ENCODE results near the gene RHD.
"Not testable (repeated sequence)": the region's sequence is repeated elsewhere in the genome, so short reads cannot be mapped to it uniquely, and the experiment has no call there.

RHD gene

DNA sequence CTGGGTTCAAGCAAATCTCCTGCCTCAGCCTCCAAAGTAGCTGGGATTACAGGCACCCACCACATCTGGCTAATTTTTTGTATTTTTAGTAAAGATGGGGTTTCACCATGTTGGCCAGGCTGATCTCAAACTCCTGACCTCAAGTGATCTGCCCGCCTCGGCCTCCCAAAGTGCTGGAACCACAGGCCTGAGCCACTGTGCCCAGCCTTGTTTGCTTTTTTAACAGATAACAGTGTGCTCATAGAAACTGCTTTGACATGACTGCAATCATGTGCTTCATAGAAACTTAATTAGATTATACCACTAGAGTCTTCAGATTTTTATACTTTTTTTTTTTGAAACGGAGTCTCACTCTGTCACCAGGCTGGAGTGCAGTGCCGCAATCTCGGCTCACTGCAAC, 57.0 kb downstream of the RHD start:
- not testable (repeated sequence) for ATAC-seq

DNA sequence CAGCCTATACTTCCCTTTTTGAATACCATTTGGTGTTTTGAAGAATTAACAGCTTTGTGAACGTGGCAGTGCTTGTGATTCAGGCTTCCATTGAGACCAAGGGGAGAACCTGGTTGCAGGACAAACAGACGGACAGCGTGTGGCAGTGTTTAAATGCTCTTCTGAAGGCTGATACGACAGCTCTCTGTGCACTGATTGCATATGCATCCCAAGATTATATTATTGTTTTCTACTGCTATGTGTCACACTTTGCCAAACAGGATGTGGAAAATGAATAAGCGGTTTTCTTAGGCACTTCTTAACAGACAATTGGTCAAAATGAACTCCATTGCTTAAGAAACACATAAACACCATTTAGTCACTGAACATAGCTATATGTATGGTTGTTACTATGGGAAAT, 57.6 kb downstream of the RHD start:
- ATAC-seq, result peak; percentile 74

DNA sequence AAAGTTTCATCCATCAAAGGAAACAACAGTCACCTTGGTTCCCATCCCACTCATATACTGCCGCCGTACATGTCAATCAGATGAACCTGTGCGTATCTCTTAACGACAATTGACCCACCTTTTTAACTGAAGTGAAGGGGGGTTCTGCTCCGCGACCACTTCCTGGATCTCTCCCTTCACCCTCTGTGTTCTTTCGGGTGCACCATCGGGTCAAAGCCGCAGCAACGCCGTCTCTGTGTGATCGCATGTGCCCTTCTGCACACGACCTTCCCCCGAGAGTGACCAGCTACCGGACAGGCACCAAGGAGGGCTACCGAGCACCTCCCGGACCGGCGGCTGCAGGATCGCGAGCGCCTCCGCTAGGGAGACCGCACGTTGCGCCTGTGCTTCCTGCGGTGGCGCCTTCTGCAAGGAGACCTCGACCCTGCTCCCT, 64.6 kb downstream of the RHD start:
- peak; percentile 72 for ATAC-seq

DNA sequence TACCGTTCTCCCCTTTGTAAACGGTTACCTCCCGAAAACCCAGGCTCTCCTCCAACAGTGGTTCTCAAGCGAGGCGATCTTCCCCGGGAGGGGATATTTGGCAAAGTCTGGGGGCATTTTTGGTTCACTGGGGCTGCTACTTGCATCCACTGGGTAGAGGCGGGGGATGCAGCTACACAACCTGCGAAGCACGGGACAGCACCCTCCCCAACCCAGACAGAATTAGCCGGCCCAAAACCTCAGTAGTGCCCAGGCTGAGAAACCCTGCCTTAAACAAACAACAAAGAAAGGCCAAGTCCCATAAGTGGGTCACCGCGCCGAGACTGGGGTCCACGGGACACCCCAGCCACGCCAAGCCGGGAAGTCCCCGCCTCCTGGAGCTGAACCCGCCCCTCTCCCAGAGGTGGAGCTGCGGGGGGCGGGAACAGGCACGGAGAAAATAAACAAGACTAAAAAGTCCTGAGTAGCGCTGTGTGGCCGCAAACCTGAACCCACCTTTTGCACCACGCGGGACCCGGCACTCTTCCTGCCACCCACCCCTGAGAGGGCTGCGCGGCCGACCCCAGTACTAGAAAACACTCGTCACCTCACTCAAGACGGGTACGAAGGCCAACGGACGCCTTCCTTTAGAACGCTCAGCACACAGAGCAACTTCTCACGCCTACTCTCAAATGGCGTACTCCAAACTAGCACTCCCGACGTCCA, 65.3 kb downstream of the RHD start:
- ATAC-seq, result peak; percentile 80

DNA sequence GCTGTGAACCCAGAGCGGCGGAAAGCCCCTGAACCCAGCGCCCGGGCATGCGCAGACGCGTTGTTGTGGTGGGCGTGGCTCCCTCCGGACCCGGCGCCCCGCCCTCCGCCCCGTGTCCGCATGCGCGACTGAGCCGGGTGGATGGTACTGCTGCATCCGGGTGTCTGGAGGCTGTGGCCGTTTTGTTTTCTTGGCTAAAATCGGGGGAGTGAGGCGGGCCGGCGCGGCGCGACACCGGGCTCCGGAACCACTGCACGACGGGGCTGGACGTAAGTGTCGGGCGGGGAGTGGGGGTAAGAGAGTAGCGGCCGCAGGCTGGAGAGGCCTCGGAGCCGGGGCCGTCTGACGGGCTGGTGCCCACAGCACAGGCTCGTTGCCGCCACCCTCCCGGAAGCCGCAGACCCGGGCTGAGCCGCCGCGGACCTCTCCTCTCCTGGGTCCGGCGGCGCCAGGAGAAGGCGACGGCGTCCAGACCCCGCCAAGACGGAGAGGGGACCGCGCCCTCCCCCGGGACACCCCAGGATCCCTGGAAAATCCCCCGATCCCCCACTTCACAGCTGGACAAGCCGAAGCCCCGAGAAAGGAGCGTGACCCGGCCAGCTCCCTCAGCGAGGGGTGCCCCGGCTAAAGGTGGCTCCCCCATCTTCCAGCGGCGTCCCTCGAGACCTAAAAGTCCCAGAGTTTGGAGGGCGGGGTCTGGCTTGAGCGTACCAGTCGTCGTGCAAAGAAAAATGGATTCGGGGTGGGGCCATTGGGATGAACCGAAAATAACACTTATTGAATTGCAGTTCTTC, 66.1 kb downstream of the RHD start, which contains the start of gene TMEM50A:
TMEM50A (plus strand) TSS at position 147 of the 794 bp plus-strand sequence. CDS start 2,153 bp downstream, outside the sequence.
- TF ChIP-seq, protein P1, sequence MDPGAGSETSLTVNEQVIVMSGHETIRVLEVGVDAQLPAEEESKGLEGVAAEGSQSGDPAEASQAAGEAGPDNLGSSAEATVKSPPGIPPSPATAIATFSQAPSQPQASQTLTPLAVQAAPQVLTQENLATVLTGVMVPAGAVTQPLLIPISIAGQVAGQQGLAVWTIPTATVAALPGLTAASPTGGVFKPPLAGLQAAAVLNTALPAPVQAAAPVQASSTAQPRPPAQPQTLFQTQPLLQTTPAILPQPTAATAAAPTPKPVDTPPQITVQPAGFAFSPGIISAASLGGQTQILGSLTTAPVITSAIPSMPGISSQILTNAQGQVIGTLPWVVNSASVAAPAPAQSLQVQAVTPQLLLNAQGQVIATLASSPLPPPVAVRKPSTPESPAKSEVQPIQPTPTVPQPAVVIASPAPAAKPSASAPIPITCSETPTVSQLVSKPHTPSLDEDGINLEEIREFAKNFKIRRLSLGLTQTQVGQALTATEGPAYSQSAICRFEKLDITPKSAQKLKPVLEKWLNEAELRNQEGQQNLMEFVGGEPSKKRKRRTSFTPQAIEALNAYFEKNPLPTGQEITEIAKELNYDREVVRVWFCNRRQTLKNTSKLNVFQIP (CRISPR knock-in tag; IDR thresholded peaks at IDR 0.05; ENCODE audit: borderline replicate concordance, low read depth), result no peak
- TF ChIP-seq ZNF70 (CRISPR knock-in tag; IDR thresholded peaks at IDR 0.05), result no peak

DNA sequence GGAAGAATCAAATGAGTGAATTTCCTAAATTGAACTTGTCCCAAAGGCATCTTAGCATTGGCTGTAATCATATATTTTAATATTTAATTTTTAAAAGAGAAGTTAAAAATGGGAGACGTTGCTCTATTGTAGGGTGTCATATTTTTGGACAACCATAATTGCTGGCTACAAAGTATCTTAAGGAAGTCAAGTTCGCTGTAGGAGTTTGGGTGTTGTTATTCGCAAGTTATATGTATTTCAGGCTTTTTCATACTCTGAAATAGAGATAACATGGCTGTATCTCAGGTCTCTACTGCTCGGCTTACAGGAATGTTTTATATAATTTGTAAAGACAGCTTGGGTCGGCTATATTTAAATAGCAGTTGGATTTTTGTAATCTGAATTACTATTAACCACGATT, 66.7 kb downstream of the RHD start:
- no peak for ATAC-seq
- TF ChIP-seq, protein P2, sequence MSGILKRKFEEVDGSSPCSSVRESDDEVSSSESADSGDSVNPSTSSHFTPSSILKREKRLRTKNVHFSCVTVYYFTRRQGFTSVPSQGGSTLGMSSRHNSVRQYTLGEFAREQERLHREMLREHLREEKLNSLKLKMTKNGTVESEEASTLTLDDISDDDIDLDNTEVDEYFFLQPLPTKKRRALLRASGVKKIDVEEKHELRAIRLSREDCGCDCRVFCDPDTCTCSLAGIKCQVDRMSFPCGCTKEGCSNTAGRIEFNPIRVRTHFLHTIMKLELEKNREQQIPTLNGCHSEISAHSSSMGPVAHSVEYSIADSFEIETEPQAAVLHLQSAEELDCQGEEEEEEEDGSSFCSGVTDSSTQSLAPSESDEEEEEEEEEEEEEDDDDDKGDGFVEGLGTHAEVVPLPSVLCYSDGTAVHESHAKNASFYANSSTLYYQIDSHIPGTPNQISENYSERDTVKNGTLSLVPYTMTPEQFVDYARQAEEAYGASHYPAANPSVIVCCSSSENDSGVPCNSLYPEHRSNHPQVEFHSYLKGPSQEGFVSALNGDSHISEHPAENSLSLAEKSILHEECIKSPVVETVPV (CRISPR knock-in tag; IDR thresholded peaks at IDR 0.05), result no peak
- TF ChIP-seq RARB (CRISPR knock-in tag; IDR thresholded peaks at IDR 0.05), result no peak

More for the DNA sequence above, 66.1 kb downstream of the RHD start, which contains the start of gene TMEM50A:
- peak; percentile 83 for ATAC-seq

DNA sequence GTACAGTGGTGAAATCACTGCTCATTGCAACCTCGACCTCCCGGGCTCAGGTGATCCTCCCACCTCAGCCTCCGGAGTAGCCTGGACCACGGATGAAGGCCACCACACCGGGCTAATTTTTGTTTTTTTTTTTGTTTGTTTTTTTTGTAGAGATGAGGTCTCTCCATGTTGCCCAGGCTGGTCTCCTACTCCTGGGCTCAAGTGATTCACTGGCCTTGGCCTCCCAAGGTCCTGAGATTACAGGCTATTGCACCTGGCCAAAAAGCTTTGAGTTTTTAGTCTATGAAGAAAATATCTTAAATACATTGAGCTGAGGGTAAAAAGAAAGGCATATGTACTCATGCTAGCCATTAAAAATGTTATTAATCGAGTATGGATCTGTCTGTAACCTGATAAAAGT, 69.4 kb downstream of the RHD start:
- TF ChIP-seq TCF4 (CRISPR knock-in tag; IDR thresholded peaks at IDR 0.05; ENCODE audit: borderline replicate concordance) (no peak), OSR1 (CRISPR knock-in tag; IDR thresholded peaks at IDR 0.05) (no peak), ZFP30 (CRISPR knock-in tag; IDR thresholded peaks at IDR 0.05) (no peak)
- ATAC-seq, result no peak

DNA sequence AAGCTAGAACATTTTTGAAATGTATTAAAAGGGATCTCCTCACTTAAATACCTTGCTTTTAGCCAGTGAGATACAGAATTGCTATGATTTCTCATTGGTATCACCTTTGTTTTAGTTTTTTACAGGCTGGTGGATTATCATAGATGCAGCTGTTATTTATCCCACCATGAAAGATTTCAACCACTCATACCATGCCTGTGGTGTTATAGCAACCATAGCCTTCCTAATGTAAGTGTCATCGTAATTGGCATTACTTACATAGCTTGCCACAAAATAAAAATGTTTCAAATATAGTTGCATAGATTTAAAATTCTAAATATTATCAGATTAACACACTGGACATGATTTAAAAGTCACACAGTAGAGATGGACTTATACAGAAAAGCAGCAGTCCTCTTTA, 70.5 kb downstream of the RHD start:
- TF ChIP-seq GLIS3 (CRISPR knock-in tag; IDR thresholded peaks at IDR 0.05), result no peak
- TF ChIP-seq, protein P2 (CRISPR knock-in tag; IDR thresholded peaks at IDR 0.05), result no peak
- TF ChIP-seq ZC3H10 (CRISPR knock-in tag; IDR thresholded peaks at IDR 0.05), result no peak
- TF ChIP-seq, protein P3, sequence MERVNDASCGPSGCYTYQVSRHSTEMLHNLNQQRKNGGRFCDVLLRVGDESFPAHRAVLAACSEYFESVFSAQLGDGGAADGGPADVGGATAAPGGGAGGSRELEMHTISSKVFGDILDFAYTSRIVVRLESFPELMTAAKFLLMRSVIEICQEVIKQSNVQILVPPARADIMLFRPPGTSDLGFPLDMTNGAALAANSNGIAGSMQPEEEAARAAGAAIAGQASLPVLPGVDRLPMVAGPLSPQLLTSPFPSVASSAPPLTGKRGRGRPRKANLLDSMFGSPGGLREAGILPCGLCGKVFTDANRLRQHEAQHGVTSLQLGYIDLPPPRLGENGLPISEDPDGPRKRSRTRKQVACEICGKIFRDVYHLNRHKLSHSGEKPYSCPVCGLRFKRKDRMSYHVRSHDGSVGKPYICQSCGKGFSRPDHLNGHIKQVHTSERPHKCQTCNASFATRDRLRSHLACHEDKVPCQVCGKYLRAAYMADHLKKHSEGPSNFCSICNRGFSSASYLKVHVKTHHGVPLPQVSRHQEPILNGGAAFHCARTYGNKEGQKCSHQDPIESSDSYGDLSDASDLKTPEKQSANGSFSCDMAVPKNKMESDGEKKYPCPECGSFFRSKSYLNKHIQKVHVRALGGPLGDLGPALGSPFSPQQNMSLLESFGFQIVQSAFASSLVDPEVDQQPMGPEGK (CRISPR knock-in tag; IDR thresholded peaks at IDR 0.05; ENCODE audit: borderline replicate concordance), result no peak
- TF ChIP-seq ESRRG (CRISPR knock-in tag; IDR thresholded peaks at IDR 0.05), result no peak
- no peak for TF ChIP-seq ISL1 (CRISPR knock-in tag; IDR thresholded peaks at IDR 0.05)
- TF ChIP-seq ZFP30 (CRISPR knock-in tag; IDR thresholded peaks at IDR 0.05), result no peak
- TF ChIP-seq, protein P4, sequence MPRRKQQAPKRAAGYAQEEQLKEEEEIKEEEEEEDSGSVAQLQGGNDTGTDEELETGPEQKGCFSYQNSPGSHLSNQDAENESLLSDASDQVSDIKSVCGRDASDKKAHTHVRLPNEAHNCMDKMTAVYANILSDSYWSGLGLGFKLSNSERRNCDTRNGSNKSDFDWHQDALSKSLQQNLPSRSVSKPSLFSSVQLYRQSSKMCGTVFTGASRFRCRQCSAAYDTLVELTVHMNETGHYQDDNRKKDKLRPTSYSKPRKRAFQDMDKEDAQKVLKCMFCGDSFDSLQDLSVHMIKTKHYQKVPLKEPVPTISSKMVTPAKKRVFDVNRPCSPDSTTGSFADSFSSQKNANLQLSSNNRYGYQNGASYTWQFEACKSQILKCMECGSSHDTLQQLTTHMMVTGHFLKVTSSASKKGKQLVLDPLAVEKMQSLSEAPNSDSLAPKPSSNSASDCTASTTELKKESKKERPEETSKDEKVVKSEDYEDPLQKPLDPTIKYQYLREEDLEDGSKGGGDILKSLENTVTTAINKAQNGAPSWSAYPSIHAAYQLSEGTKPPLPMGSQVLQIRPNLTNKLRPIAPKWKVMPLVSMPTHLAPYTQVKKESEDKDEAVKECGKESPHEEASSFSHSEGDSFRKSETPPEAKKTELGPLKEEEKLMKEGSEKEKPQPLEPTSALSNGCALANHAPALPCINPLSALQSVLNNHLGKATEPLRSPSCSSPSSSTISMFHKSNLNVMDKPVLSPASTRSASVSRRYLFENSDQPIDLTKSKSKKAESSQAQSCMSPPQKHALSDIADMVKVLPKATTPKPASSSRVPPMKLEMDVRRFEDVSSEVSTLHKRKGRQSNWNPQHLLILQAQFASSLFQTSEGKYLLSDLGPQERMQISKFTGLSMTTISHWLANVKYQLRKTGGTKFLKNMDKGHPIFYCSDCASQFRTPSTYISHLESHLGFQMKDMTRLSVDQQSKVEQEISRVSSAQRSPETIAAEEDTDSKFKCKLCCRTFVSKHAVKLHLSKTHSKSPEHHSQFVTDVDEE (CRISPR knock-in tag; IDR thresholded peaks at IDR 0.05), result no peak
- no peak for TF ChIP-seq SNAI2 (CRISPR knock-in tag; IDR thresholded peaks at IDR 0.05)
- ATAC-seq, result no peak
